NCI-H524 (cell line): ENCODE data around the gene TAF8.
A peak's percentile ranks its signal among the peaks of the same experiment; 100 is the strongest.

Source experiments
- DNase-seq, 2 experiments: peaks; one replicate each; lab custom pipeline; 2025; lab: John Stamatoyannopoulos, UW

Gene TAF8

GRCh38 chr6:42124223-42124836, 74.0 kb downstream of the TAF8 start:
- DNase-seq: no peak

GRCh38 chr6:42125231-42125630, 74.9 kb downstream of the TAF8 start:
- DNase-seq: no peak

- no peak for DNase-seq
Measured at GRCh38 chr6:42125663-42126062, 75.3 kb downstream of the TAF8 start.

- peak; percentile 27 to 57 for DNase-seq
Measured at GRCh38 chr6:42128460-42129359, 78.4 kb downstream of the TAF8 start.

DNA sequence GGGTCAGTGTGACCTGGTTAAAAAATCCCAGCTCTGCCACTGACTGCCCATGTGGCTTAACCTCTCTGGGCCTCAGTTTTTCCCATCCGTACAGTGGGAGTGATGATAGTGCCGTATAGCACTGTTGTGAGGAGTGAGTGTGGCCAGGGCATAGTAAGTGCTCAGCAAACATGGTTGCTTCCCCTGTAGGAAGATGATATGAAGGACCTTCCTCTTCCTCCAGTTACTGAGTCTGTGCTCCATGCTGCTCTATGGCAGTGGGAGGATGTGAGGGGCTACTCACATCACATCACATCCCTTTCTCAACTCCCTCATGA, 79.0 kb downstream of the TAF8 start:
- DNase-seq: no peak

GRCh38 chr6:42131531-42131930, 81.2 kb downstream of the TAF8 start:
- DNase-seq: no peak

GRCh38 chr6:42133926-42134325, 83.6 kb downstream of the TAF8 start:
- DNase-seq: no peak

- DNase-seq: no peak
Measured at GRCh38 chr6:42135161-42135560, 84.8 kb downstream of the TAF8 start.

GRCh38 chr6:42135722-42136121, 85.4 kb downstream of the TAF8 start:
- no peak for DNase-seq

GRCh38 chr6:42136508-42137193, 86.3 kb downstream of the TAF8 start:
- DNase-seq: peak; percentile 49 to 68
